ENCODE measurements around the gene PANK2. TPM values are rescaled to one million over a fixed set of nuclear protein-coding genes. Genes with fewer than 3 reads are reported as not detected.

PANK2 gene
- total and polyA plus RNA-seq, 2 of the 8 experiments (the other 6 are each of a cell fraction or from before 2014, with no cell fraction given) = 17.1 to 57.5 TPM

- Histone ChIP-seq H3K79me2 (ENCODE audit: control insufficient read depth in 1 of 2, insufficient read depth in 2 of 2, low read length in 2 of 2) (peaks cover 45 to 97% of the 10 kb centered on the region in 2 experiments), H3K4me1 (replicated peaks in 1 of 4; ENCODE audit: control insufficient read depth in 3 of 4, insufficient read depth in 4 of 4, low read length in 3 of 4) (peaks cover 0 to 3% (median 0%) of the 10 kb centered on the region in 4 experiments; a peak in 2 of 7 replicates), H3K36me3 (ENCODE audit: control insufficient read depth in 2 of 4, insufficient read depth in 4 of 4, low read length in 3 of 4) (peaks cover 0 to 7% (median 0%) of the 10 kb centered on the region in 4 experiments; a peak in 2 of 8 replicates), H2BK5ac (ENCODE audit: low read depth, low read length) (no peak overlapping the region), H3K4me3 (ENCODE audit: extremely low read depth in 1 of 4, insufficient read depth in 2 of 4, low read depth in 3 of 4, low read length in 4 of 4) (no peak overlapping the region), H3K18ac (ENCODE audit: extremely low read depth, low read length) (no peak overlapping the region), H2BK15ac (ENCODE audit: low read length) (no peak overlapping the region), H2AK5ac (ENCODE audit: low read depth, low read length) (no peak overlapping the region), H3K4ac (replicated peaks; ENCODE audit: insufficient read length, low read depth, low read length) (no peak overlapping the region), H2BK12ac (ENCODE audit: low read depth, low read length) (no peak overlapping the region), H3K9me3 (ENCODE audit: insufficient read depth in 2 of 2, low read depth in 1 of 2, low read length in 1 of 2) (no peaks in the 10 kb centered on the region), H3K27ac (ENCODE audit: low read depth, low read length) (no peak overlapping the region), H3K9ac (replicated peaks in 1 of 4; ENCODE audit: extremely low read depth in 1 of 4, low read depth in 3 of 4, low read length in 3 of 4) (no peak overlapping the region), H3K56ac (replicated peaks; ENCODE audit: insufficient read length, low read depth, low read length) (no peak overlapping the region), H4K8ac (ENCODE audit: extremely low read depth, insufficient read depth, low read length) (no peak overlapping the region), H3K4me2 (ENCODE audit: insufficient read depth in 1 of 2, low read depth in 2 of 2, low read length in 2 of 2) (no peak overlapping the region), H3K27me3 (replicated peaks in 1 of 4; ENCODE audit: control insufficient read depth in 3 of 4, extremely low read depth in 1 of 4, insufficient read depth in 3 of 4, low read length in 3 of 4) (no peaks in the 10 kb centered on the region), H3K14ac (ENCODE audit: insufficient read length) (no peak overlapping the region), H2BK120ac (replicated peaks; ENCODE audit: low read depth, low read length) (no peak overlapping the region), H2BK20ac (ENCODE audit: low read length) (no peak overlapping the region), H3K79me1 (ENCODE audit: low read depth, low read length) (no peaks in the 10 kb centered on the region; the same call in 1 of the 2 replicates), H4K91ac (replicated peaks; ENCODE audit: insufficient read length, low read length) (no peak overlapping the region), H4K20me1 (replicated peaks in 1 of 2; ENCODE audit: control insufficient read depth in 1 of 2, insufficient read depth in 2 of 2, low read length in 2 of 2) (peaks cover 26 to 30% of the 10 kb centered on the region in 2 experiments), H3K23me2 (ENCODE audit: low read depth, low read length) (no peaks in the 10 kb centered on the region), H4K5ac (ENCODE audit: insufficient read length, low read depth, low read length) (no peak overlapping the region), H3K23ac (ENCODE audit: insufficient read length) (no peak overlapping the region), H2AFZ (ENCODE audit: low read length) (no peak overlapping the region)
- no peak for FAIRE-seq
- POLR2A ChIA-PET (ENCODE audit: partially characterized antibody) = interaction anchor here (2.0 kb wide), 1 partner anchor 10 kb away, joined by 8 read pairs; no protein-coding TSS in a partner anchor
- TF ChIP-seq NRF1 (IDR thresholded peaks at IDR 0.05; ENCODE audit: low read depth, low read length) (no peak), TCF12 (IDR thresholded peaks at IDR 0.05; ENCODE audit: low read depth, low read length) (no peak), RAD21 (IDR thresholded peaks at IDR 0.05 in 1 of 2, conservative IDR thresholded peaks at IDR 0.05 in 1 of 2; ENCODE audit: low read depth in 2 of 2, low read length in 2 of 2) (no peak), SIX5 (IDR thresholded peaks at IDR 0.05; ENCODE audit: low read depth, low read length) (no peak), HDAC2 (IDR thresholded peaks at IDR 0.05; ENCODE audit: borderline replicate concordance in 1 of 2, low read depth in 2 of 2, low read length in 2 of 2) (no peak)
- CTCF ChIA-PET (ENCODE audit: partially characterized antibody) = interaction anchor here (0.7 kb wide), 1 partner anchor 11 kb away, joined by 3 read pairs; no protein-coding TSS in a partner anchor
- 86% methylated on average over 3 of the region's 3 CpGs; no CpG with 5 or more reads in 1 of the 2 experiments for WGBS, 2 experiments (ENCODE audit: extremely low coverage in 1 of 2, insufficient coverage in 1 of 2, insufficient read length in 1 of 2, insufficient replicate concordance in 2 of 2, low coverage in 1 of 2, low lambda C conversion rate in 2 of 2, missing lambda C conversion rate in 1 of 2)
- DNase-seq (ENCODE audit: low read depth in 1 of 2, low spot score in 2 of 2) = no peak
These were observed 12.0 kb downstream of the PANK2 start for GRCh38 chr20:3901028-3901705.
